Activated T-helper 1 cell treated with anti-CD3 and anti-CD28 coated beads, Interleukin-12 subunit alpha, Interleukin-12 subunit beta, Interleukin-2, Interleukin-4 antibody, amounts not matched to agents 30 ng/mL and 10 ng/mL and 1 ng/mL, durations not matched to agents 14 hours and 24 hours and 36 hours (primary cell): ENCODE data around the gene MSI2. TPM values are rescaled to one million over a fixed set of nuclear protein-coding genes. Genes with fewer than 3 reads are reported as not detected.
"Not testable (repeated sequence)": the region's sequence is repeated elsewhere in the genome, so short reads cannot be mapped to it uniquely, and the experiment has no call there.

Experiments
- DNase-seq: peaks from one replicate; pipeline ENCODE4 v3.0.0; 2021; ENCODE audit warnings: low spot score
- H3K27ac Mint-ChIP-seq: one replicate; pipeline ENCODE4 v1.8.0; 2021; ENCODE audit warnings: mild to moderate bottlenecking, mixed read lengths
- H3K27me3 Mint-ChIP-seq: one replicate; pipeline ENCODE4 v1.8.0; 2022; ENCODE audit warnings: mild to moderate bottlenecking, moderate library complexity, mixed read lengths; ENCODE audit not compliant: insufficient read depth
- H3K36me3 Mint-ChIP-seq: one replicate; pipeline ENCODE4 v1.8.0; 2021; ENCODE audit warnings: low read depth, mixed read lengths
- H3K4me1 Mint-ChIP-seq: one replicate; pipeline ENCODE4 v1.8.0; 2021; ENCODE audit warnings: low read depth, mixed read lengths
- H3K4me3 Mint-ChIP-seq: one replicate; pipeline ENCODE4 v1.8.0; 2021; ENCODE audit warnings: mild to moderate bottlenecking, moderate library complexity, mixed read lengths
- H3K9me3 Mint-ChIP-seq: one replicate; pipeline ENCODE4 v1.8.0; 2021; ENCODE audit warnings: mixed read lengths
- intact Hi-C: fragments of 100-400 bp; cut with micrococcal nuclease; formaldehyde crosslinking; loops from one replicate; pipeline ENCODE4 v1.15.1; 2024
- total RNA-seq: library from RNA; stranded (reverse); gene quantifications from 2 replicates; pipeline ENCODE4 v1.2.3, GENCODE V29; 2022

The MSI2 gene
- 272 and 278 TPM in 2 replicates for total RNA-seq

GRCh38 chr17:57255776-57256681 is at the start of gene MSI2:
Gene MSI2 (plus strand): TSS chr17:57256523. CDS start chr17:57256743, 220 bp downstream.
- Mint-ChIP-seq H3K27ac (peak within 1 kb of the TSS; percentile 93), H3K27me3 (no peaks in the 10 kb centered on the region), H3K36me3 (peaks cover 27% of the 10 kb centered on the region), H3K4me1 (peaks cover 47% of the 10 kb centered on the region), H3K9me3 (peaks cover 5% of the 10 kb centered on the region), H3K4me3 (peak within 1 kb of the TSS; percentile 89)
- peak; percentile 84 for DNase-seq
- intact Hi-C loops = loop anchor here (1.0 to 10.0 kb wide), 5 partner anchors 41 to 419 kb away; no protein-coding TSS in a partner anchor

GRCh38 chr17:57206928-57207327 is 49.4 kb upstream of the MSI2 start:
- H3K4me3 Mint-ChIP-seq = no peak overlapping the region
- H3K36me3 Mint-ChIP-seq = no peaks in the 10 kb centered on the region
- no peak overlapping the region for H3K27ac Mint-ChIP-seq
- H3K9me3 Mint-ChIP-seq = no peaks in the 10 kb centered on the region
- DNase-seq = no peak
- H3K27me3 Mint-ChIP-seq = peaks cover 8% of the 10 kb centered on the region
- H3K4me1 Mint-ChIP-seq = no peaks in the 10 kb centered on the region
- intact Hi-C loops = no loop called here

GRCh38 chr17:57207396-57207795 is 48.9 kb upstream of the MSI2 start:
- intact Hi-C loops = no loop called here
- H3K9me3 Mint-ChIP-seq = no peaks in the 10 kb centered on the region
- H3K27me3 Mint-ChIP-seq = peaks cover 5% of the 10 kb centered on the region
- DNase-seq = no peak
- H3K36me3 Mint-ChIP-seq = no peaks in the 10 kb centered on the region
- H3K4me1 Mint-ChIP-seq = no peaks in the 10 kb centered on the region
- H3K27ac Mint-ChIP-seq = no peak overlapping the region
- H3K4me3 Mint-ChIP-seq = no peak overlapping the region

- H3K4me3 Mint-ChIP-seq = no peak overlapping the region
- no peaks in the 10 kb centered on the region for H3K9me3 Mint-ChIP-seq
- intact Hi-C loops = no loop called here
- H3K27me3 Mint-ChIP-seq = peaks cover 11% of the 10 kb centered on the region
- H3K4me1 Mint-ChIP-seq = no peaks in the 10 kb centered on the region
- no peak for DNase-seq
- no peaks in the 10 kb centered on the region for H3K36me3 Mint-ChIP-seq
- H3K27ac Mint-ChIP-seq = no peak overlapping the region
These were observed 46.1 kb upstream of the MSI2 start for GRCh38 chr17:57210224-57210553.

- Mint-ChIP-seq H3K4me3 (no peak overlapping the region), H3K27ac (no peak overlapping the region), H3K27me3 (peaks cover 11% of the 10 kb centered on the region), H3K36me3 (no peaks in the 10 kb centered on the region), H3K4me1 (no peaks in the 10 kb centered on the region), H3K9me3 (no peaks in the 10 kb centered on the region)
- no peak for DNase-seq
- intact Hi-C loops = no loop called here
These were observed 45.3 kb upstream of the MSI2 start for GRCh38 chr17:57210972-57211411.

GRCh38 chr17:57211543-57211942 is 44.8 kb upstream of the MSI2 start:
- intact Hi-C loops = no loop called here
- Mint-ChIP-seq H3K27me3 (peaks cover 11% of the 10 kb centered on the region), H3K27ac (no peak overlapping the region), H3K9me3 (no peaks in the 10 kb centered on the region), H3K4me1 (no peaks in the 10 kb centered on the region), H3K4me3 (no peak overlapping the region), H3K36me3 (no peaks in the 10 kb centered on the region)
- DNase-seq = no peak

- Mint-ChIP-seq H3K9me3 (no peaks in the 10 kb centered on the region), H3K36me3 (no peaks in the 10 kb centered on the region), H3K27ac (no peak overlapping the region), H3K4me3 (no peak overlapping the region), H3K27me3 (peaks cover 17% of the 10 kb centered on the region), H3K4me1 (no peaks in the 10 kb centered on the region)
- intact Hi-C loops = no loop called here
- DNase-seq = no peak
These were observed 43.0 kb upstream of the MSI2 start for GRCh38 chr17:57213180-57213825.

GRCh38 chr17:57215317-57215716 is 41.0 kb upstream of the MSI2 start:
- Mint-ChIP-seq H3K9me3 (no peaks in the 10 kb centered on the region), H3K4me3 (no peak overlapping the region), H3K36me3 (no peaks in the 10 kb centered on the region), H3K4me1 (no peaks in the 10 kb centered on the region), H3K27ac (no peak overlapping the region), H3K27me3 (peaks cover 14% of the 10 kb centered on the region)
- DNase-seq = no peak
- intact Hi-C loops = no loop called here

GRCh38 chr17:57221366-57222350 is 34.7 kb upstream of the MSI2 start:
- Mint-ChIP-seq H3K4me1 (no peaks in the 10 kb centered on the region), H3K9me3 (peaks cover 15% of the 10 kb centered on the region)
- intact Hi-C loops = no loop called here

GRCh38 chr17:57222422-57222821 is 33.9 kb upstream of the MSI2 start:
- H3K36me3 Mint-ChIP-seq, intact Hi-C loops, H3K4me3 Mint-ChIP-seq, H3K27ac Mint-ChIP-seq, DNase-seq, H3K4me1 Mint-ChIP-seq: not testable (repeated sequence)
- peaks cover 15% of the 10 kb centered on the region for H3K27me3 Mint-ChIP-seq
- H3K9me3 Mint-ChIP-seq = peaks cover 15% of the 10 kb centered on the region

More at GRCh38 chr17:57221366-57222350, 34.7 kb upstream of the MSI2 start:
- Mint-ChIP-seq H3K36me3 (no peaks in the 10 kb centered on the region), H3K27me3 (peaks cover 10% of the 10 kb centered on the region), H3K27ac (no peak overlapping the region), H3K4me3 (no peak overlapping the region)
- DNase-seq = no peak

GRCh38 chr17:57225127-57225526 is 31.2 kb upstream of the MSI2 start:
- H3K9me3 Mint-ChIP-seq = peaks cover 15% of the 10 kb centered on the region
- no peak for DNase-seq
- H3K4me1 Mint-ChIP-seq = no peaks in the 10 kb centered on the region
- H3K36me3 Mint-ChIP-seq = no peaks in the 10 kb centered on the region
- no peak overlapping the region for H3K27ac Mint-ChIP-seq
- intact Hi-C loops = no loop called here
- H3K4me3 Mint-ChIP-seq = no peak overlapping the region
- peaks cover 19% of the 10 kb centered on the region for H3K27me3 Mint-ChIP-seq

GRCh38 chr17:57226793-57227192 is 29.5 kb upstream of the MSI2 start:
- no peak overlapping the region for H3K4me3 Mint-ChIP-seq
- intact Hi-C loops = no loop called here
- DNase-seq = no peak
- peaks cover 4% of the 10 kb centered on the region for H3K9me3 Mint-ChIP-seq
- H3K27ac Mint-ChIP-seq = no peak overlapping the region
- no peaks in the 10 kb centered on the region for H3K4me1 Mint-ChIP-seq
- peaks cover 23% of the 10 kb centered on the region for H3K27me3 Mint-ChIP-seq
- H3K36me3 Mint-ChIP-seq = no peaks in the 10 kb centered on the region
